Breast epithelium (tissue), 4 donors: ENCODE data around the gene DRG2. TPM values are rescaled to one million over a fixed set of nuclear protein-coding genes. Genes with fewer than 3 reads are reported as not detected.

ENCODE experiments used
- DNase-seq, 2 donors: peaks; one replicate each; pipeline ENCODE4 v3.0.0-alpha.2; 2019; ENCODE audit warnings: low spot score in 2 of 2
- H3K27ac ChIP-seq, 2 donors: fragments of 200-600 bp; sonication (generic) in 1 of 2; one replicate each; pipeline ENCODE4 v1.5.1; 2016 to 2019; ENCODE audit warnings: mild to moderate bottlenecking in 1 of 2
- H3K27me3 ChIP-seq, 2 donors: fragments of 200-600 bp; sonication (generic) in 1 of 2; one replicate each; pipeline versions ENCODE4 v1.5.1 to v1.6.0; 2017 to 2019; ENCODE audit warnings: control low read depth in 1 of 2, mild to moderate bottlenecking in 1 of 2
- H3K36me3 ChIP-seq: fragments of 200-600 bp; one replicate; pipeline ENCODE4 v1.5.1; 2019
- H3K4me1 ChIP-seq, 2 donors: fragments of 200-600 bp; sonication (generic); one replicate each; pipeline ENCODE4 v1.5.1; 2016 to 2019; ENCODE audit warnings: control low read depth in 1 of 2
- H3K4me3 ChIP-seq, 3 donors: fragments of 200-600 bp; sonication (generic); 1 replicate in 2 of 3; 2 replicates in 1 of 3; pipeline ENCODE4 v1.5.1; 2016 to 2019; ENCODE audit warnings: mild to moderate bottlenecking in 3 of 3, moderate library complexity in 2 of 3
- H3K9me3 ChIP-seq, 2 donors: fragments of 200-600 bp; sonication (generic) in 1 of 2; one replicate each; pipeline ENCODE4 v1.5.1; 2016 to 2019; ENCODE audit warnings: control low read depth in 1 of 2
- CTCF ChIP-seq, 3 donors: fragments of 450-650 bp; IDR thresholded peaks; one replicate each; pipeline ENCODE4 v1.5.1; 2016 to 2017; ENCODE audit warnings: antibody characterized with exemption in 3 of 3, mild to moderate bottlenecking in 3 of 3, moderate library complexity in 3 of 3
- POLR2A ChIP-seq: fragments of 450-650 bp; IDR thresholded peaks from one replicate; pipeline ENCODE4 v1.6.1; 2016; ENCODE audit warnings: antibody characterized with exemption, mild to moderate bottlenecking, moderate library complexity
- POLR2AphosphoS5 ChIP-seq, 3 donors: sonication (generic); formaldehyde crosslinking; IDR thresholded peaks; one replicate each; pipeline ENCODE4 v1.6.1; 2017; ENCODE audit warnings: antibody characterized with exemption in 3 of 3
- intact Hi-C: fragments of 100-400 bp; cut with DNase I; formaldehyde crosslinking; loops from one replicate; pipeline ENCODE4 v1.15.1; 2023; ENCODE audit warnings: low total_unique reads
- total RNA-seq, 3 donors: library from RNA; depleted of rRNA; stranded (reverse); fragments of >200 nt; gene quantifications; one replicate each; pipeline ENCODE4 v1.1.0, GENCODE V29; 2016

DRG2 gene
- total RNA-seq, 3 donors from 2014 or later, result 36.4 to 42.0 (median 40.3) TPM

- intact Hi-C loops, result loop anchor here (5.0 kb wide), 1 partner anchor 1284 kb away; no protein-coding TSS in a partner anchor
- Histone ChIP-seq H3K27me3 (no peaks in the 10 kb centered on the region), H3K4me3 (no peak overlapping the region)
Measured at GRCh38 chr17:18138065-18138749, 50.5 kb downstream of the DRG2 start.

GRCh38 chr17:18139092-18139491, 51.3 kb downstream of the DRG2 start:
- TF ChIP-seq CTCF (IDR thresholded peaks at IDR 0.05), result no peak
- TF ChIP-seq POLR2AphosphoS5 (IDR thresholded peaks at IDR 0.05), result no peak
- no peak for TF ChIP-seq POLR2A
- H3K27ac ChIP-seq, result no peak overlapping the region
- intact Hi-C loops, result loop anchor here (5.0 kb wide), 1 partner anchor 1283 kb away; no protein-coding TSS in a partner anchor
- no peaks in the 10 kb centered on the region for H3K27me3 ChIP-seq
- H3K36me3 ChIP-seq, result no peaks in the 10 kb centered on the region
- H3K9me3 ChIP-seq, result no peaks in the 10 kb centered on the region
- no peak overlapping the region for H3K4me3 ChIP-seq
- DNase-seq, result no peak
- no peaks in the 10 kb centered on the region for H3K4me1 ChIP-seq

More at GRCh38 chr17:18138065-18138749, 50.5 kb downstream of the DRG2 start:
- Histone ChIP-seq H3K27ac (no peak overlapping the region), H3K36me3 (no peaks in the 10 kb centered on the region), H3K9me3 (no peaks in the 10 kb centered on the region), H3K4me1 (no peaks in the 10 kb centered on the region)
- no peak for DNase-seq
- TF ChIP-seq POLR2A, result no peak
- TF ChIP-seq POLR2AphosphoS5 (IDR thresholded peaks at IDR 0.05), result no peak
- TF ChIP-seq CTCF (IDR thresholded peaks at IDR 0.05), result no peak

- Histone ChIP-seq H3K27ac (no peak overlapping the region), H3K36me3 (no peaks in the 10 kb centered on the region), H3K4me3 (no peak overlapping the region), H3K27me3 (no peaks in the 10 kb centered on the region), H3K9me3 (no peaks in the 10 kb centered on the region), H3K4me1 (no peaks in the 10 kb centered on the region)
- no peak for DNase-seq
- intact Hi-C loops, result loop anchor here (5.0 kb wide), 1 partner anchor 1283 kb away; no protein-coding TSS in a partner anchor
- TF ChIP-seq CTCF (IDR thresholded peaks at IDR 0.05) (no peak), POLR2A (no peak), POLR2AphosphoS5 (IDR thresholded peaks at IDR 0.05) (no peak)
Measured at GRCh38 chr17:18139498-18139897, 51.8 kb downstream of the DRG2 start.

- no peak for DNase-seq
- intact Hi-C loops, result loop anchor here (5.0 kb wide), 1 partner anchor 1282 kb away; no protein-coding TSS in a partner anchor
- TF ChIP-seq POLR2AphosphoS5 (IDR thresholded peaks at IDR 0.05), result no peak
- no peaks in the 10 kb centered on the region for H3K4me1 ChIP-seq
- H3K27ac ChIP-seq, result no peak overlapping the region
- no peaks in the 10 kb centered on the region for H3K36me3 ChIP-seq
- no peaks in the 10 kb centered on the region for H3K9me3 ChIP-seq
- H3K27me3 ChIP-seq, result no peaks in the 10 kb centered on the region
- H3K4me3 ChIP-seq, result no peak overlapping the region
Measured at GRCh38 chr17:18139949-18140348, 52.2 kb downstream of the DRG2 start.

- Histone ChIP-seq H3K27ac (no peak overlapping the region), H3K9me3 (no peaks in the 10 kb centered on the region), H3K4me3 (no peak overlapping the region), H3K4me1 (no peaks in the 10 kb centered on the region), H3K36me3 (no peaks in the 10 kb centered on the region), H3K27me3 (no peaks in the 10 kb centered on the region)
- DNase-seq, result no peak
- intact Hi-C loops, result no loop called here
- TF ChIP-seq POLR2AphosphoS5 (IDR thresholded peaks at IDR 0.05), result no peak
- no peak for TF ChIP-seq CTCF (IDR thresholded peaks at IDR 0.05)
- no peak for TF ChIP-seq POLR2A
Measured at GRCh38 chr17:18140648-18141047, 52.9 kb downstream of the DRG2 start.
